Spleen (tissue), 7 donors: ENCODE data around the gene TUBA1C.

Experiments
- CTCF ChIP-seq, 11 experiments: fragments of 200-600 bp in 7 of 11; fragments of 450-650 bp in 4 of 11; sonication (generic) in 4 of 11; IDR thresholded peaks in 8 of 11; conservative IDR thresholded peaks in 3 of 11; 1 replicate in 7 of 11; 2 replicates in 4 of 11; pipeline versions ENCODE4 v1.4.0 to v1.8.0; 2016 to 2021; ENCODE audit warnings: antibody characterized with exemption in 11 of 11, inconsistent platforms in 4 of 11, mild to moderate bottlenecking in 1 of 11
- POLR2A ChIP-seq, 3 donors: fragments of 450-650 bp; IDR thresholded peaks; one replicate each; pipeline ENCODE4 v1.5.1; 2017; ENCODE audit warnings: antibody characterized with exemption in 3 of 3, mild to moderate bottlenecking in 1 of 3
- POLR2AphosphoS5 ChIP-seq, 3 donors: sonication (generic); formaldehyde crosslinking; IDR thresholded peaks; one replicate each; pipeline ENCODE4 v1.5.1; 2017; ENCODE audit warnings: antibody characterized with exemption in 3 of 3
- donor health status: DM: no; HTN: no; CAD: no; lungs with moderate emphysema.
- donor health status: DM: no; HTN: no; CAD: no.
- donor health status: DM: no; HTN: no; CAD: no.

- TF ChIP-seq CTCF (IDR thresholded peaks at IDR 0.05 in 8 of 11, conservative IDR thresholded peaks at IDR 0.05 in 3 of 11) (no peak), POLR2AphosphoS5 (IDR thresholded peaks at IDR 0.05) (no peak), POLR2A (IDR thresholded peaks at IDR 0.05) (no peak)
Observed at GRCh38 chr12:49304161-49304560, 39.3 kb downstream of the TUBA1C start.
